SK-N-MC (cell line): ENCODE data around the gene ABCC6.
"Not testable (repeated sequence)": the region's sequence is repeated elsewhere in the genome, so short reads cannot be mapped to it uniquely, and the experiment has no call there.

Experiments used
- EZH2 ChIP-seq: fragments of 200-600 bp; sonication (generic); IDR thresholded peaks from one replicate; pipeline ENCODE4 v1.6.1; 2017; ENCODE audit warnings: antibody characterized with exemption
- FOXP2 ChIP-seq: optimal IDR thresholded peaks from 2 replicates; pipeline ENCODE3; 2011; ENCODE audit warnings: mild to moderate bottlenecking, moderate library complexity; ENCODE audit not compliant: insufficient read depth; ENCODE audit errors: extremely low read length, control extremely low read depth
- POLR2AphosphoS5 ChIP-seq: IDR thresholded peaks from 2 replicates; pipeline ENCODE4 v1.6.1; 2012; ENCODE audit warnings: mild to moderate bottlenecking, low read depth, low read length, borderline replicate concordance

DNA sequence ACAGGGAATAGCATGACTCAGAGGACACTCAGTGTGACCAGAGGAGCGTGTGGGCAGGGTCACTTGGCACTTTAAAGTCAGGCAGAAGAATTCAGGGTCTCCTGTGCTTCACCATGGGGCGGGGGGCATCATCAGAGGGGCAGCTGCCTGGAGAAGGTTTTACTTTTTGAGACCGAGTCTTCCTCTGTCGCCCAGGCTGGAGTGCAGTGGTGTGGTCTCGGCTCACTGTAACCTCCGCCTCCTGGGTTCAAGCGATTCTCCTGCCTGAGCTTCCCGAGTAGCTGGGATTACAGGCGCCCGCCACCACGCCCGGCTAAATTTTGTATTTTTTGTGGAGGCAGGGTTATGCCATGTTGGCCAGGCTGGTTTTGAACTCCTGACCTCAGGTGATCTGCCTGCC is 32.3 kb downstream of the ABCC6 start:
- not testable (repeated sequence) for TF ChIP-seq POLR2AphosphoS5, EZH2, FOXP2
